Kidney tubule cell (primary cell): ENCODE results near the gene TRPM2.

Experiments used
- DNase-seq: peaks from one replicate; pipeline ENCODE4 v3.0.0-alpha.2; 2018; ENCODE audit warnings: low spot score

Gene TRPM2

DNA sequence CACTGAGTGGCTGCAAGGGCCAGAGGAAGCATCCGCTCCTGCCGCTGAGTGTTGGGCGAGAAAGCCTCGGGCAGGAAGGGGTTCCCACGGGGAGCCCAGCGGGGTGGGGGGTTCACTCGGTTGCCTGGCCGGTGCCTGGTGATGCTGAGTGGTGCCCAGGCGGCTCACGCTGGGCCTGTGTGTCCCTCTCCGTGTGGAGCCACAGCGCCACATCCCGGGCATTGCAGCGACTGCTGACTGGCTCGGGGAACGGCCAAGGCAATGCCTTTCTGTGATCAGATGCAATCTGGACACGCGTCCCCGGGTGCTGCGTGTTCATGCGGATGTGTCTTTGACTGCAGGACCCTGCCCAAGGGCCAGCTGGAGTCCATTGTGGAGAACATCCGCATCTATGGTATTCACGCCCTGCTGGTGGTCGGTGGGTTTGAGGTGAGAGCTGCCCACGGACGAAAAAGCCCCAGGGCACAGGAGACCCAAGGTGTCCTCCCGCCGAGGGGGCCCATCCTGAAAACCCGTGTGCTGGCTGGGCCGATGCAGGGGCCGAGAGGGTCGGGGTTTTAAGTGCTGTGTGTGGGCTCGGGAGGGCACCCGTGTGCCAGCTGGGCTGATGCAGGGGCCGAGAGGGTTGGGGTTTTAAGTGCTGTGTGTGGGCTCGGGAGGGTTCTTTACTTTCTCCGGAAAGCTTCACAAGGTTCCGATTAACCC is 30.6 kb upstream of the TRPM2 start:
- no peak for DNase-seq

- DNase-seq: no peak
Observed at GRCh38 chr21:44323591-44323990, 29.8 kb upstream of the TRPM2 start.

- DNase-seq: no peak
Observed at GRCh38 chr21:44324106-44324853, 29.1 kb upstream of the TRPM2 start.

DNA sequence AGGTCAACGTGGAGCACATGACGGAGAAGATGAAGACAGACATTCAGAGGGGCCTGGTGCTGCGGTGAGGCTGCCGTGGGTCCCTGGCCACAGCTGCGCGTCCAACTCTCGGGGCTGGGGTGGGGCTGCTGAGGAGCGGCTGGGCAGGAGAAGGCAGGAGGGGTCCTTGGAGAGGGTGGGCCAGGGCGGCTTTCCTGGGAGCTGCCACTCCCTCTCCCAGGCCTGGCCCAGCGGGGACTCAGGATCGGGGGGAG is 28.6 kb upstream of the TRPM2 start:
- no peak for DNase-seq

GRCh38 chr21:44325386-44326271 is 27.8 kb upstream of the TRPM2 start:
- no peak for DNase-seq

DNA sequence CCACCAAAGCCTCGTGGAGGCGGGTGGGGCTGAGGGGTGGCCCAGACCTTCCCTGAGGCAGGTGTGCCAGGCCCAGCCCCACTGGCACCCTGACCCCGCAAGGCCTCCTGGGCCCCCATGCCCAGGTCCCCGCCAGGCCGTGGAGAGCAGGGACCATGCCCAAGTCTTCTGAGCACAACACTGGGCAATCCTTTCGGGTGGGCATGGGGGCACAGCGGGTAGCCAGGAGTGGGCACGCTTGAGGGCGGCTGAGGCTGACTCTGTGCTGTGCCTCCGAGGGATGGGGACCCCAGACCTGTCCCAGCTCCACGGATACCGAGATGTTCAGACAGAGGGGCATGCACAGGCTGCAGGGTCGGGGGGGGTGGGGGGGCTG is 27.2 kb upstream of the TRPM2 start:
- DNase-seq: no peak

DNA sequence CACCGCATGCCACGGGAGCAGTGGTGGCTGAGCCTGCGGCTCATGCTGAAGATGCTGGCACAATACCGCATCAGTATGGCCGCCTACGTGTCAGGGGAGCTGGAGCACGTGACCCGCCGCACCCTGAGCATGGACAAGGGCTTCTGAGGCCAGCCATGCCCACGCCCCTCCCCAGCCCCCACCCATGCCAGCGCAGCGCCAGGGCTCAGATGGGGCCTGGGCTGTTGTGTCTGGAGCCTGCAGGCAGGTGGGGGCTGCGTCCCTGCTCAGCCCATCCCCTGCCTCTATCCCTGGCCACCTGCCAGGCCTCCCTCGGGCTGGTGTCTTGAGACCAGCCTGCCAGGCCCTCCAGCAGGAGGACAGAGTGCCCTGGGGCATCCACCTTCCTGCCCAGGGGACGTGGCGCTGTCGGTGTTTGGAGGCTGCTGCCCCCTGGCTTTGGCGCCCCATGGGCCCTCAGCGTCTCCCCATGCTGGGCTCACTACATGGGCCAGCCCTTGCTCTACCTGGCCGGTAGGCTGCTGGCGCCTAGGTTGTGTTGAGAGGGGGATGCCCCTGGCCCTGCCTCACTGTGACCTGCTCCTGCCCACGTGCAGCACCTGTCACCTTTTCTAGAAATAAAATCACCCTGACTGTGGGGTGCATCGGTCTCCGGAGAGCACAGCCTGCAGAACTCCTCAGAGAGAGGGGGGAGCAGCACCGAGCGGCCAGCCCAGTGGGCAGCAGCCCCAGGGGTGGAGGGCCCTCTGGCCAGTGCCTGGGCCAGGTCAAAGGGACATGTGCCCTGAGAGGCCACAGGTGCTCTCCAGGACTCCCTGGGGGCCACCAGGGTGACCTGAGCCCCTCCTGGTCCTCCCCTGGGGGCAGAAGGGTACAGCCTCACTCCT is 26.5 kb upstream of the TRPM2 start:
- DNase-seq: no peak

- DNase-seq: no peak
Observed at GRCh38 chr21:44327603-44327974, 25.8 kb upstream of the TRPM2 start.

DNA sequence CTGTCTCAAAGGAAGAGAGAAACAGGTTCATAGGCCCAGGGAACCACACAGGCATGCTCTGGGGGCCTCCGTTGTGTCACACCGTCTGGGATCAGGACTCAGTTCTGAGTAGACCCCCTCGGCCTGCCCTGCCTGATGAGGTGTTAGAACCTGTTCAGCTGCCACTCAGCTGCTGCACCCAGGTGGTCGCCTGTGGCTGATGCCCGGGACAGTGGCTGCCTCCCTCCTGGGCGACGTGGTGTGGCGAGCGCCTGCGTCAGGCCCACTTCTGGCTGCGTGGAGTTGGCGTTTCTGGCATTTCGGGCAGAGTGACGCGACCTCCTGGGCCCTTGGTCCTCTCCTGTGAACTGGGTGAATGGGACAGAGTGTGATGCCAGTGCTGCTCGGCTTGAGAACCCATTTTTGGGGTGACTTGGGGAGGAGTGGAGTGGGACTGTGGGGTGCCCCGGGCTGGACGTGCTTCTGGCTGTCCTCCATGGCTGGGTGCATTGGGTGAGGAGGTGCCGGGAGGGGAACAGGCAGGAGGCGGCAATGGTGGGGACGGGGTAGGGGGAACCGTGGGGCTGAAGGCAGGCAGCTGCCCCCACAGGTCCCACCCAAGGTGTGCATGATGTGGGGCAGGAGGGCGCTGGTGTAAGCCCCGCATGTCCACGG is 25.1 kb upstream of the TRPM2 start:
- no peak for DNase-seq

GRCh38 chr21:44329086-44329889 is 24.1 kb upstream of the TRPM2 start:
- peak; percentile 50 for DNase-seq

GRCh38 chr21:44329971-44330681 is 23.3 kb upstream of the TRPM2 start:
- no peak for DNase-seq

- DNase-seq: no peak
Observed at GRCh38 chr21:44330698-44331097, 22.7 kb upstream of the TRPM2 start.

- DNase-seq: no peak
Observed at GRCh38 chr21:44331209-44331608, 22.2 kb upstream of the TRPM2 start.

GRCh38 chr21:44331650-44332307 is 21.6 kb upstream of the TRPM2 start:
- DNase-seq: no peak

GRCh38 chr21:44332383-44332782 is 21.0 kb upstream of the TRPM2 start:
- DNase-seq: no peak

GRCh38 chr21:44332965-44333364 is 20.5 kb upstream of the TRPM2 start:
- DNase-seq: no peak

GRCh38 chr21:44333509-44334328 is 19.7 kb upstream of the TRPM2 start:
- DNase-seq: no peak

- DNase-seq: peak; percentile 66
Observed at GRCh38 chr21:44334329-44335030, 18.9 kb upstream of the TRPM2 start.
